SIG-M5 treated with dmso at 0.1 percent for 504 hours (cell line): ENCODE data around the gene ZC3H12D.

ENCODE experiments used
- DNase-seq: peaks from one replicate; lab custom pipeline; 2025; ENCODE audit not compliant: unreplicated experiment; lab: John Stamatoyannopoulos, UW

The ZC3H12D gene

GRCh38 chr6:149419696-149420404 is 65.0 kb downstream of the ZC3H12D start:
- DNase-seq, result no peak

DNA sequence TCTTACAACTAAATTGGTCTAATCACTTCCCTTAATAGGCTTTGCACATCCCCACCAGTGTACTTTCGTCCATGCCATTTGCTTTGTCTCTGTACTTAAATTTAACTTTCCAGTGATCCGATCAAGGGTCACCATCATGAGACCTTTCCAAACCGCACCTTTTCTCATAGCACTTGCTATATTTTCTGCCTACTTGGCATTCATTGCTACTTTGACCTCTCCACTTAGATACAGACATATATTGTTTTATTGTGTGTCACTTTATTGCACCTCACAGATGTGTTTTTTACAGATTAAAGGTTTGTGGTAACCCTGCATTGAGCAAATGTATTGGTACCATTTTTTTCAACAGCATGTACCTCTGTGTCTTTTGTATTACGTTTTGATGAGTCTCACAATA is 70.0 kb downstream of the ZC3H12D start:
- no peak for DNase-seq

DNA sequence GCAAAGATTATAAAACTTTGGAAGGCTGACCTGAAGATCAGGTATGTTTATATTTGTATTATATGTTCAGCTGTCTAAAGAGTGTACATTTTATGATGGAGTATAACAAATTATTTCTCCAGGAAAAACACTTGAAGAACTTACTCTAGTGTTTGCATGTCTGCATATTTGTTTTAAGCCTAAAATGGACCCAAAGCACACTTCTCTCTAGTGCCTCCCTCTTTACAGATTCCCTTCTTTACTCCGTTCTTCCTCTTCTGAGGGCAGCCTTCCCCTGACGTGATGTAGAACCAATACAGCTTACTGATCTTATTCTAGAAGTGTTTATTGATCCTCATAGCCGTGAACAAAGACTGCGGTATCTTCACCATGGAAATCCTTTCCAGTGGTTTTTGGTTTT is 70.8 kb downstream of the ZC3H12D start:
- DNase-seq, result no peak

DNA sequence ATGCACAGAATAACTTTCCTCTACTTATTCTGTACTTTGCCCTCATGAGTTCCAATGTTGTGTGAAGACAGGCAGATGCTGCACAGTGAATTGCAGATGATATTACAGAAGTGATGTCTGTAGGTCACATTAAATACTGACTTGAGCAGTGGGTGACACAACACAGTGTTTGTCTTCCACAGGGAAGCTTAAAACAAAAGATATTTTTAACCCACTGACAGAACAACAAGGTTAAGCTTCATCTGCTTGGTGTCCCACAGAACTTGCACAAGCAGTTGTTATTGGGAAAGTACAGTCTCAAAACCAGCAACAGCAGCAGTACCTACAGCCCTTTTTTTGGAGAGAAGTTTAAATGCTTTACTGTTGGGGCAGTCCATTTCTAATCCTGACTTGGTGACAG is 74.3 kb downstream of the ZC3H12D start:
- no peak for DNase-seq

GRCh38 chr6:149409617-149410016 is 75.2 kb downstream of the ZC3H12D start:
- DNase-seq, result no peak

DNA sequence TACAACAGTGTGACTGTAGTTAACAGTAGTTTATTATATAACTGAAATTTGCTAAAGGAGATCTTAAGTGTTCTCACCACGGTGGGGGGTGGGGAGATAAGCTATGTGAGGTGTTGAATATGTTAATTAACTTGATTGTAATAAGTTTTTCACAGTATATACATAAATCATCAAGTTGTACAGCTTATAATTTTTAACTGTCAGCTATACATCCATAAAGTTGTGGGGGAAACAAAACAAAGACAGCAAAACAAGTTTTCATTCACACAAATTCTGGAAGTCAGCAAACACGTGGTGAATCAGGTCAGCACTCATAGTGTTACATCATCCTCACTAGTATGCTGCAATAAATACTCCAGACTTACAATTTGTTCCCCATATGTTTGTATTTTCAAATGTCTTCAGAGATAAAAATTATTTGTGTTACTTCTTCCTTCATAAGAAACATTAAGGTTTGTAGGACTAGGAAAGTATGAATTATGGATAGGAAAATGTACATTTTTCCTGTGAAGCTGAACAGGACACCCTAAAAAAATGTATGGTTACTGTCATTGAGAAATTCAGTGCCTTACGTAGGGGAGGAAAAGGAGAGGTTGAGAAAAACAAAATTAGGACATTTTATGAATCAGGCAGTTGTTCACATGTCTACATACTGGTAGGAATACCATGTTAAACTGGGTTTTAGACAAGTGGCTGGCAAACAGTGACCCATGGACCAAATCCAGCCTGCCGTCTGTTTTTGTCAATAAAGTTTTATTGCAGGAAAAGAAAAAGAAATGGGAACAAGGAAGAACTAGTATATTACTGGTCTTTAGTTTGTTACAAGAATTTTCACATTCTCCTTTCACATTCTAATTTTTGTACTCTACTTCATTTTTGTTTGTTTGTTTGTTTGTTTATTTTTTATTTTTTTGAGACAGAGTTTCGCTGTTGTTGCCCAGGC is 78.7 kb downstream of the ZC3H12D start:
- DNase-seq, result peak; percentile 69

DNA sequence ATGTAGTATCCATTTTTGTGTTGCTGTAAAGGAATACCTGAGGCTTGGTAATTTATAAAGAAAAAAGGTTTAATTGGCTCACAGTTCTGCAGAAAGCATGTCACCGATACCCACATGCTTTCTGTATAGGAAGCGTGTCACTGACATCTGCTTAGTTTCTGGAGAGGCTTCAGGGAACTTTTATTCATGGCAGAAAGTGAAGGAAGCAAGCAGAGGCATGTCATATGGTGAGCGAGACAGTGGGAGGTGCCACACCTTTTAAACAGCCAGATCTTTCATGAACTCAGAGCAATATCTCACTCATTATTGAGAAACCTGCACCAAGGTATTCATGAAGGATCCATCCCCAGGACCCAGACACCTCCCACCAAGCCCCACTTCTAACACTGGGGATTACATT is 81.3 kb downstream of the ZC3H12D start:
- no peak for DNase-seq

DNA sequence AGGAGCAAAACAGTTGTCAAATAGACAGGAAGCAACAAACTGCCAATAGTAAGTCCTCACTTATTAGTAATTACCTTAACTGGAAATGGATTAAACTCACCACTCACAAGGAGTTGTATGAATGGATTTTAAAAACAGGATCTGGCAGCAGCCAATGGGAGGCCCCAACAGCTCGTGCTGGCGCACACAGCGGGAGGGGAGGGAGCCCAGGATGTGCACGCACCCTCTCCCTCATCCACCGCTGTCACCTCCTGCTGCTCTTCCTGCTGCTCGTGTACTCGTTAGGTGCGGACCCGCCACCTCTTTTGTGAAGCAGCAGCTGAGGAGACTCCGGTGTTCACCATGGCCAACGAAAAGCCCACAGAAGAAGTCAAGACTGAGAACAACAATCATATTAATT is 84.8 kb downstream of the ZC3H12D start, which contains the start of gene SUMO4:
TSS of gene SUMO4 (plus strand) at position 213 of the 400 bp plus-strand sequence. CDS start at position 343, 130 bp downstream.
- DNase-seq, result no peak

GRCh38 chr6:149397384-149397783 is 87.4 kb downstream of the ZC3H12D start:
- DNase-seq, result no peak
